NCI-H128 (cell line): ENCODE results near the gene ANKRD13A.
A peak's percentile ranks its signal among the peaks of the same experiment; 100 is the strongest.

Experiments used
- DNase-seq: peaks from one replicate; lab custom pipeline; 2025; ENCODE audit not compliant: unreplicated experiment; lab: John Stamatoyannopoulos, UW

The ANKRD13A gene

GRCh38 chr12:109998904-109999648, at the start of gene ANKRD13A:
TSS of gene ANKRD13A (plus strand) at chr12:109999430. CDS start at chr12:109999689, 259 bp downstream.
- peak; percentile 64 for DNase-seq

GRCh38 chr12:109950625-109951024, 48.6 kb upstream of the ANKRD13A start:
- no peak for DNase-seq

- no peak for DNase-seq
These were observed 48.1 kb upstream of the ANKRD13A start for GRCh38 chr12:109951136-109951535.

- DNase-seq: no peak
These were observed 47.5 kb upstream of the ANKRD13A start for GRCh38 chr12:109951751-109952150.

- no peak for DNase-seq
These were observed 46.9 kb upstream of the ANKRD13A start for GRCh38 chr12:109952160-109952858.

- no peak for DNase-seq
These were observed 46.4 kb upstream of the ANKRD13A start for GRCh38 chr12:109952873-109953272.

- no peak for DNase-seq
These were observed 45.6 kb upstream of the ANKRD13A start for GRCh38 chr12:109953656-109954055.

- DNase-seq: no peak
These were observed 40.9 kb upstream of the ANKRD13A start for GRCh38 chr12:109958374-109958773.

- DNase-seq: no peak
These were observed 39.7 kb upstream of the ANKRD13A start for GRCh38 chr12:109959411-109960093.

GRCh38 chr12:109961201-109961600, 38.0 kb upstream of the ANKRD13A start:
- DNase-seq: no peak

GRCh38 chr12:109961612-109962011, 37.6 kb upstream of the ANKRD13A start:
- DNase-seq: no peak

- DNase-seq: no peak
These were observed 36.8 kb upstream of the ANKRD13A start for GRCh38 chr12:109962398-109962797.

GRCh38 chr12:109963330-109963729, 35.9 kb upstream of the ANKRD13A start:
- DNase-seq: no peak

GRCh38 chr12:109963743-109964429, 35.3 kb upstream of the ANKRD13A start:
- no peak for DNase-seq

- DNase-seq: no peak
These were observed 32.7 kb upstream of the ANKRD13A start for GRCh38 chr12:109966546-109966945.

- no peak for DNase-seq
These were observed 31.7 kb upstream of the ANKRD13A start for GRCh38 chr12:109967383-109968031.

GRCh38 chr12:109968032-109968420, 31.2 kb upstream of the ANKRD13A start:
- DNase-seq: no peak

GRCh38 chr12:109968801-109969200, 30.4 kb upstream of the ANKRD13A start:
- DNase-seq: no peak

- DNase-seq: no peak
These were observed 26.4 kb upstream of the ANKRD13A start for GRCh38 chr12:109972821-109973220.

- DNase-seq: no peak
These were observed 17.9 kb upstream of the ANKRD13A start for GRCh38 chr12:109981311-109981710.

- no peak for DNase-seq
These were observed 17.0 kb upstream of the ANKRD13A start for GRCh38 chr12:109982210-109982609.
